Activated CD8-positive, alpha-beta memory T cell treated with anti-CD3 and anti-CD28 coated beads for 4 hours (primary cell): ENCODE measurements around the gene AIFM3.
"Not testable (repeated sequence)": the region's sequence is repeated elsewhere in the genome, so short reads cannot be mapped to it uniquely, and the experiment has no call there.

Source experiments
- DNase-seq, 2 donors: peaks; one replicate each; pipeline ENCODE4 v3.0.0-alpha.2; 2020; ENCODE audit warnings: low read depth in 2 of 2

Gene AIFM3

GRCh38 chr22:20966883-20967696, at the start of gene AIFM3:
AIFM3 (plus strand) TSS chr22:20967255; CDS start chr22:20967945, 690 bp downstream.
- DNase-seq, result no peak

GRCh38 chr22:20918663-20919218, 48.3 kb upstream of the AIFM3 start:
- DNase-seq, result no peak

- DNase-seq, result no peak
Observed at GRCh38 chr22:20919718-20920117, 47.3 kb upstream of the AIFM3 start.

GRCh38 chr22:20920881-20921203, 46.2 kb upstream of the AIFM3 start:
- DNase-seq, result no peak

- DNase-seq, result no peak
Observed at GRCh38 chr22:20922141-20922751, 44.8 kb upstream of the AIFM3 start.

- no peak for DNase-seq
Observed at GRCh38 chr22:20926243-20926642, 40.8 kb upstream of the AIFM3 start.

- DNase-seq, result no peak
Observed at GRCh38 chr22:20927940-20928572, 39.0 kb upstream of the AIFM3 start.

- DNase-seq, result no peak
Observed at GRCh38 chr22:20928573-20928967, 38.5 kb upstream of the AIFM3 start.

- DNase-seq, result no peak
Observed at GRCh38 chr22:20930004-20930403, 37.1 kb upstream of the AIFM3 start.

- not testable (repeated sequence) for DNase-seq
Observed at GRCh38 chr22:20930435-20930834, 36.6 kb upstream of the AIFM3 start.

- DNase-seq, result no peak
Observed at GRCh38 chr22:20931126-20931654, 35.9 kb upstream of the AIFM3 start.

- DNase-seq, result no peak
Observed at GRCh38 chr22:20933910-20934309, 33.1 kb upstream of the AIFM3 start.

- not testable (repeated sequence) for DNase-seq
Observed at GRCh38 chr22:20935049-20935448, 32.0 kb upstream of the AIFM3 start.

GRCh38 chr22:20935780-20936539, 31.1 kb upstream of the AIFM3 start:
- DNase-seq, result not testable (repeated sequence)

- DNase-seq, result no peak
Observed at GRCh38 chr22:20937031-20937793, 29.8 kb upstream of the AIFM3 start.

- DNase-seq, result no peak
Observed at GRCh38 chr22:20937794-20938671, 29.0 kb upstream of the AIFM3 start.

- not testable (repeated sequence) for DNase-seq
Observed at GRCh38 chr22:20939457-20940185, 27.4 kb upstream of the AIFM3 start.

GRCh38 chr22:20940186-20940651, 26.8 kb upstream of the AIFM3 start:
- no peak for DNase-seq

GRCh38 chr22:20940904-20941385, 26.1 kb upstream of the AIFM3 start:
- no peak for DNase-seq
